ENCODE data around the gene VWC2L.

Gene VWC2L

GRCh38 chr2:214542295-214542694 lies 131.4 kb downstream of the VWC2L start:
- DNase-seq (ENCODE audit: low spot score) = no peak

GRCh38 chr2:214542866-214543265 lies 132.0 kb downstream of the VWC2L start:
- no peak for DNase-seq (ENCODE audit: low spot score)

DNA sequence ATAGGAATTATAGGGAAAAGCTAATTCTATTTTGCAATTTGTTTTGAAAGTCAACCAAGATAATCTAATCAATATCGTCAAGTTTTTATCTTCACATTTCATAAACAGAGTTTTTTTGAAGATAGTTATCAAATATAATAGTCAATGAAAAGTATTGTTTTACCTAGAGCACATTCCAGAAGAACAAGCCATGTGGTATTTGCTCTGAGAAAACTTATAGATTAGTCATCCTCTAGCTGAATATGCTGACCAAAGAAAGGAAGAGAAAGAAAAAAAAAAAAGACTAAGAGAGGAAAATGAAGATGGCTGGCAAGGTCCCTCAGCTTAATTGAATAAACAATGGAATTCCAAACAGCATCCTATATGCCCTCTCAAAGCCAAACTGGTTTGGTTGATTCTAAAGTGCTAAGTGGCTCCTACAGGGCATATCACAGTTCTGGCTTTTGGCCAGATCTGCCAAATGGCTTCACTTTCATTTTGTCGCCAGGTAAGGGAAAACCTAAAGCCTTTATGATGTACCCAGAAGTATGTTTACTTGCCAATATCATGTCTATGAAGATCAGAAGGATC lies 132.6 kb downstream of the VWC2L start:
- no peak for DNase-seq (ENCODE audit: low spot score)

- no peak for DNase-seq (ENCODE audit: low spot score)
Measured at GRCh38 chr2:214545898-214546542, 135.2 kb downstream of the VWC2L start.

- no peak for DNase-seq (ENCODE audit: low spot score)
Measured at GRCh38 chr2:214547931-214548330, 137.1 kb downstream of the VWC2L start.

DNA sequence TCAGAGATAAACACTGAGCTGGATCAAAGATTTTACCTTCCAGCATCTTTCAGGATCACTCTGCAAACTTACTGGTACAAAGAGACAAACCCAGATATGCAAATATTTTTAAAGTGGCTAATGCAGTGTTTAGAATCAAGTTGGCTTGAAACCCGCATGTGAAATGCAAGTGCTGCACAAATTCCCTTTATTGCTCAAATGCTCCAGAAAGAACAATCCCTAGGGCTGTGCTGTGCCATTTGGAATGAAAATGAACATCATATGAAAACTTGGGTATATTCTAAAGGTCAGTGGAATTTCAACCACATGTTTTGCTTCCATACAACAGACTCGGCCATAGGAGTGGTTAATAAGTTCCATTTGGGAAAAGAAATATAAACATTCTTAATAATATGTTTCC lies 139.1 kb downstream of the VWC2L start:
- no peak for DNase-seq (ENCODE audit: low spot score)

DNA sequence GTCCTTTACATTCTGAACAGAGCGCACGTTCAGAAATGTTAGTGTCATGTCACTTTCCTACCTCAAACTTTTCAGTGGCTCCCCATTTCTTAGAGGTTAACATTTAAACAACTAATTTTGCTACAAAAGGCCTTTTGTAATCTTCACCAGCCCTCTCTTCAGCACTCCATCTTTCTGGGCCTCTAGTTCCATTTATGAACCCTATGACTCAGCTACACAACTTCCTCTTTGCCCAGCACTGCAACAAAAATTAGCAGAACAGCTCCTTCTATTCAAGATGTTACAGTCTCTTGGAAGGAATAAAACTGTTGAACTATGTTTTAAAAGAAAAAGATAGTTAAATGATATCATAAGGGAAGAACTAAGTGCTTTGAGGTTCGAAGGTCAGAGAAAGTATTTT lies 139.9 kb downstream of the VWC2L start:
- no peak for DNase-seq (ENCODE audit: low spot score)

- DNase-seq (ENCODE audit: low spot score) = no peak
Measured at GRCh38 chr2:214557884-214558283, 147.0 kb downstream of the VWC2L start.

- DNase-seq (ENCODE audit: low spot score) = no peak
Measured at GRCh38 chr2:214558341-214558740, 147.5 kb downstream of the VWC2L start.

DNA sequence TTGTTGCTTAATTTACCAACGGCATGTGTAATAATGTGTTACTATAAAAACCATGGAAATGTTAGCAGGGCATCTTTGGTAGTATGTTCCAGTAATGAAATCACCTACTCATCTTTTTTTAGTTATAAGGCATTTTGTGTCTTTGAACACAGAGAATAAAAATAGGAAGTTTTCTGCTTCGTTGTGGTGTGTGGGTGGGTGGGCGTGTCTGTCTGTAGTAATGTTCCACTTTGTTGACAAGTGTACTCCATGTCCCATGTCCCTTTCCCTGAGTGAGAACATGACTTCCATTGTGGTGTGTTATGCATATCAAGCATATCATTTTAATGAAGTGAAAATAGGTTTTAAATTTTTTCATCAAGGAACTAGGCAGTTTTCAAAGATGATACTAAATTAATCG lies 149.3 kb downstream of the VWC2L start:
- no peak for DNase-seq (ENCODE audit: low spot score)

DNA sequence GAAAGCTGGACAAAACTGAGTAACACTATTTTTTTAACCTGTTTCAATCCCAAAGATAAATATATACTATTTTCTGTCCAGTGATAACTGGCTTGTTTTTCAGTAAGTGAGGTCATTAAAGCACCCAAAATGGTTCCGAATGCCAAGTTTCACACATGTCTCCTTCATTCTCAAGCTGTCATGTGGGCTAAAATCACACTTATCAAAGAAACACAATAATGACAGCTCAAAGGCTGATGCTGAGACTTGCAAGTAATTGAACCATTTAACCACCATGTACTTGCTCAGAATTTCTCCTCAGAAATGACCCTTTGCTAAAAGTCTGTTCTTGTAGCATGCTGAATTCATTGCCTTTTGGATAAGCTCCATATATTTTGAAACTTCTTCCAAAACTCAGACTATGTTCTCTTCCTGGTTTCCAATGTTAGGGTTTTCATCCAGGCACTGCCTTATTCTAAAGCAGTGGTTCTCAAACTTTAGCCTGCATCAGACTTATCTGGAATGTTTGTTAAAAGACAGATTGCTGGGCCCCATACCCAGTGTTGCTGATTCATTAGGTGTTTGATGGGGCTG lies 149.8 kb downstream of the VWC2L start:
- DNase-seq (ENCODE audit: low spot score) = no peak

DNA sequence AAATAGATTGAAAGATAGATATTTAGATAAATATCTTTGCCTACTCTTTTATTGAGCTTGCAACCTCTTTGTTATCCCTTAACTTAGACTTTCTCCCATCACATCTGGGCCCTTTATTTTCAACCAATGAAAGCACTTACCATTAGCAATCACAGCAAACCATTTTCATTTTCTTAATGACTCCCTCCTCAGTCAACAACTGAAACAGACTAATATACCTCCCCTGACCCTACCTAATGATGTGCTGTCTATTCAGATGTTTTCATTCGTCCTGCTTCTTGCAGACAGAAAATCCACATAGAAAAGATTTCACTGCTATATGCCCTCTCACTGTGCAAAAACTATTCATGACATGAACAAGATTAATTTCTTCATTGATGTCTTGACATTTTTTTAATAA lies 154.4 kb downstream of the VWC2L start:
- no peak for DNase-seq (ENCODE audit: low spot score)

- DNase-seq (ENCODE audit: low spot score) = no peak
Measured at GRCh38 chr2:214566457-214566856, 155.6 kb downstream of the VWC2L start.

GRCh38 chr2:214569419-214570035 lies 158.7 kb downstream of the VWC2L start:
- no peak for DNase-seq (ENCODE audit: low spot score)

DNA sequence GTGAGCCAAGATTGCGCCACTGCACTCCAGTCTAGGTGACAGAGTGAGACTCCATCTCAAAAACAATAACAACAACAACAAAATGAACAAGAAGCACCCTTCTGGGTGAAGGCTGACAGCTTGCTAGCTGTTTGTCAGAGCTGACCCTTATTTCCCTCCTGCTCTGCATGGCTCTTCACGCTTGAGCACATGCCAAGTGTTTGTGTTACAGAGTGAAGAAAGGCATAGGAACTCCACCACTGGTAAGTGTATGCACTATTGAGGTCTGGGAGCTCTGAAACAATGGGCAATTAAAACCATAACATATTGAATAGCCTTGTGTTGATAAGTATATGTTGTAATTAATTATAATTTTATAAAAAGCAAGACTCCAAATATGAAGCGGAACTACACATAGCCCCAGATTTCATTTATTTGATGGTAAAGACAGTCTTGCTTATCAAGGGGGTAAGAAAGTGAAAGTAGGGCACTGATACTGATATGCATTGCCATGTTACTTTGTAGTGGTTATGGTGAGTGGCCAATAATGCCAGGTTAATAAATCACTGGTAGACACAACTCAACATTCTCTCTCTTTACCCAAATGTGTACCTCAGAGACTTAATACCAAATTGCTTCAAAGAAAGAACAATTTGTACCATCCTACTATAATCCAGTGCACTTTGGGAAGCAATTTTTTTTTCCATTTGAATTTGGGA lies 163.4 kb downstream of the VWC2L start:
- DNase-seq (ENCODE audit: low spot score) = no peak

DNA sequence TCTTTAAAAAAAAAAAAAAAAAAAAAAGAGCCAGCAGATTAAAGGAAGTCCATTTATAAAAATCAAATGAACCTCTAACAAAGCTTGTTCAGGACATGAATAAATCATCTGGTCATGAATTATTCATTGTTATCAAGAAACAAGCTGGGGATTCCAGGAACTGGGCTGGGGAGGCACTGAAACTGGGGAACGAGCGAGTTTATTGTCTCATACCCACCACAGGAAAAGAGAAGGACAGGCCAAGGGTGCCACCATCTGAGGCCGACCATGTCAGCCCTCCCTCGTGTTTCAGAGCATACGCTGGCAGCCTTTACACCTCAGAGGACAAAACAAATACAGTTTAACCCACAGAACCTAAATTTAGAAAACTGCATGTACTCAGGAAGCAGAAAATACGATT lies 164.2 kb downstream of the VWC2L start:
- no peak for DNase-seq (ENCODE audit: low spot score)

DNA sequence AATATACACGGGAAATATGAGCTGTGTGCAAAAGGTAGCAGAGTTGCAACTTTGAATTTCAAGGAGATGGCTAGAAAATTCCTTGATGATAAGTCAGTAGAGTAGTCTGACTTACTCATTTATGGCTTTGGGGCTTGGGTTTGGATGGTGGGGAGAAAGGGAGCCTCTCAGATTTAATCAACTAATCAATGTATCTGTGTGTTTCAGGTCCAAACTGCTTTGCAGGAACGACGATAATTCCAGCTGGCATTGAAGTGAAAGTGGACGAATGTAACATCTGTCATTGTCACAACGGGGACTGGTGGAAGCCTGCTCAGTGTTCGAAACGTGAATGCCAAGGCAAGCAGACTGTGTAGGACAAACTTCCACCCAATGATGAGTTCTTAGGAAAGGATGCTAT lies 164.6 kb downstream of the VWC2L start:
- no peak for DNase-seq (ENCODE audit: low spot score)

DNA sequence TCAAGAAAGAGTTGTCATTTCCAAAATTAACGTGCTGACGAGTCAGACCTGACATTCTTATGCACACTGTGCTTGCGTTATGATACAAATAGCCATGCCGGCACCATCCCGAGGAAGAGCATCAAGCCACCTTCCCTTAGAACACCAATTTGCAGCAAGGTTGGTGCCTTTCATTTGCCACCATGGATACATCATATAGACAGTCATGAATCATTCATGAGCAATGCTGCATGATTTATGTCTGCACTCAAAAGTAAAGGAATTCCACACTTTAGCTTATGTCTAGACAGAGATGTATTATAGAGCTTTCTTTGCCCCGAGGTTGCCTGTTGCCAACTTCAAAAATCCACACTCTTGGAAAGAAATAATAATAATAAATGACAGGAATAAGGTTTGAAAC lies 166.9 kb downstream of the VWC2L start:
- DNase-seq (ENCODE audit: low spot score) = no peak

DNA sequence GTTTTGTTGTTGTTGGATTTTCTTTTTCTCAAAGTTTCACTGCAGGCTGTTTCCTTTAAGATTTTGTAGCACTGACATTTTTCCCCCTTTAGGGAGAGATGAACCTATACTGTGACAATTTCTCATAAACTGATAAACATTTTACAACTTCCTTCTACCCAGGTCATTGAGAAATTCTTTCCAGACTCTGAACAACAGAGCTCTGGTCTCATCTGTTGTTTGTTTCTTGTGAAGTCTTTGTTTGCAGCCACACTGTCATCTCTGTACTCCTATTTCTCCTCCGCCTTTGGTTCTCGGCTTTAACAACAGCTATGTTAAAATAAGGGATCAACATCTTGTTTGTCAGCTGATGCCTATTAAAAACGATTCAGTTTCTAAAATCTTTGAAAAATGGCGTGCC lies 167.6 kb downstream of the VWC2L start:
- DNase-seq (ENCODE audit: low spot score) = no peak

- DNase-seq (ENCODE audit: low spot score) = no peak
Measured at GRCh38 chr2:214579035-214579434, 168.2 kb downstream of the VWC2L start.

DNA sequence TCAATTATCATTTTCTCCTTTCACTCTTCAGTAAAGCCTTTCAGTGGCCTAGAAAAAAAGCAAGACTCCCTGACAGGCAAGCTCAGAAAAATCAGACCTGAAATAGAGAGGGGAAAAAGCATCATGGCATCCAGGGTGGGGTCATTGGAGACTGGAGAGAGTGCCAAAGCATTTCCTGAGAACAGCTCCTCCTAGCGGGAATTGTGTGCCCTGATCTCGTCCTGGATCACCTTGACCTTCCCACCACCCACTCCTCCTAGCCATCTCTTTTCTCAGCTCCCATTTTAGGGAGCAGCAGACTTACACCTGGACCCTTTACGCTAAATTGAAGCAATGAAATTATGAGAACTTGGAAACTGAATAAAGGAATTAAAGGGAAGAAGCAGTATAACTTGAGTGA lies 176.6 kb downstream of the VWC2L start:
- no peak for DNase-seq (ENCODE audit: low spot score)

- no peak for DNase-seq (ENCODE audit: low spot score)
Measured at GRCh38 chr2:214591366-214591765, 180.5 kb downstream of the VWC2L start.

DNA sequence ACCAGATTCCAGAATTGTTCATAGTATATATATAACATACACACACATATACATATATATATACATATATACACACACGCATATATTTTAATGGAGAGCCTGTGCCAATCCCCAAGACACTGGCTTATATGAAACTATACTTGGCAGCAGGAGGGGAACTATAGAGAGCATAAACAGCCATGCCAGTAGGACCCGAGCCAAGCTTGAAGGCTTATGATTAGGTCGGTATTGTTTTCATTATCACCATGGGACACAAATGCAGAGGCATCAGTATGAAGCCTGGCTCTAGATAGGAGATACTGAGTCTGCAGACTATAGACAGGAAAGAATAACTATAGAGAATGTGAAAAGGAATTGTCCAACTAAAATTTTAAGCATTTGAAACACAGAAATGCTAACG lies 181.2 kb downstream of the VWC2L start:
- no peak for DNase-seq (ENCODE audit: low spot score)
